ENCODE results near the gene ATE1. TPM values are rescaled to one million over a fixed set of nuclear protein-coding genes. Genes with fewer than 3 reads are reported as not detected.
A peak's percentile ranks its signal among the peaks of the same experiment; 100 is the strongest.

The ATE1 gene
- total RNA-seq, 1 experiment from 2014 or later: 23.8 TPM

GRCh38 chr10:121740069-121740468 lies 187.8 kb downstream of the ATE1 start:
- no peak for TF ChIP-seq ZBTB21 (CRISPR knock-in tag; IDR thresholded peaks at IDR 0.05; ENCODE audit: borderline replicate concordance)
- TF ChIP-seq PRRX2 (CRISPR knock-in tag; IDR thresholded peaks at IDR 0.05): no peak
- TF ChIP-seq RORB (CRISPR knock-in tag; IDR thresholded peaks at IDR 0.05): no peak
- TF ChIP-seq MAX (CRISPR knock-in tag; IDR thresholded peaks at IDR 0.05): no peak
- TF ChIP-seq EMX1 (CRISPR knock-in tag; IDR thresholded peaks at IDR 0.05): no peak
- TF ChIP-seq USF2 (CRISPR knock-in tag; IDR thresholded peaks at IDR 0.05): no peak
- no peak for TF ChIP-seq ZNF138 (CRISPR knock-in tag; conservative IDR thresholded peaks at IDR 0.05)
- POLR2A ChIA-PET: no interaction called here
- Mint-ChIP-seq H3K9me3 (no peaks in the 10 kb centered on the region), H3K36me3 (peaks cover 9% of the 10 kb centered on the region), H3K4me1 (peaks cover 5% of the 10 kb centered on the region; the same call in 1 of the 2 replicates), H3K27ac (no peak overlapping the region), H3K4me3 (no peak overlapping the region), H3K27me3 (ENCODE audit: low read depth) (no peaks in the 10 kb centered on the region)
- DNase-seq (ENCODE audit: low spot score) (no peak), ATAC-seq (no peak)
- CTCF ChIA-PET: interaction anchor here (1.0 kb wide), 1 partner anchor 77 kb away, joined by 3 read pairs; no protein-coding TSS in a partner anchor

GRCh38 chr10:121739114-121739513 lies 188.7 kb downstream of the ATE1 start:
- no peak for ATAC-seq
- ChIA-PET CTCF (interaction anchor here (1.3 kb wide), 1 partner anchor 76 kb away, joined by 3 read pairs; no protein-coding TSS in a partner anchor), POLR2A (no interaction called here)
- Mint-ChIP-seq H3K27me3 (ENCODE audit: low read depth) (no peaks in the 10 kb centered on the region), H3K36me3 (peaks cover 9% of the 10 kb centered on the region; the same call in 1 of the 2 replicates), H3K4me1 (peaks cover 11% of the 10 kb centered on the region), H3K4me3 (no peak overlapping the region), H3K9me3 (no peaks in the 10 kb centered on the region), H3K27ac (no peak overlapping the region)
- DNase-seq (ENCODE audit: low spot score): no peak
- TF ChIP-seq ZNF121 (CRISPR knock-in tag; IDR thresholded peaks at IDR 0.05) (peak; percentile 73), ZNF416 (CRISPR knock-in tag; IDR thresholded peaks at IDR 0.05) (no peak)

GRCh38 chr10:121736315-121737130 lies 191.3 kb downstream of the ATE1 start:
- ATAC-seq (no peak), DNase-seq (ENCODE audit: low spot score) (no peak)
- Mint-ChIP-seq H3K4me1 (peaks cover 34% of the 10 kb centered on the region), H3K4me3 (no peak overlapping the region), H3K9me3 (no peaks in the 10 kb centered on the region), H3K36me3 (peaks cover 4% of the 10 kb centered on the region; the same call in 1 of the 2 replicates), H3K27ac (no peak overlapping the region), H3K27me3 (ENCODE audit: low read depth) (peaks cover 5% of the 10 kb centered on the region)
- TF ChIP-seq GABPB1 (CRISPR knock-in tag; IDR thresholded peaks at IDR 0.05) (no peak), E2F4 (CRISPR knock-in tag; IDR thresholded peaks at IDR 0.05; ENCODE audit: borderline replicate concordance, low read depth) (no peak), MXD4 (CRISPR knock-in tag; IDR thresholded peaks at IDR 0.05; ENCODE audit: borderline replicate concordance) (no peak), ZNF532 (CRISPR knock-in tag; IDR thresholded peaks at IDR 0.05; ENCODE audit: borderline replicate concordance) (no peak), MLX (CRISPR knock-in tag; IDR thresholded peaks at IDR 0.05) (no peak), TCF7 (CRISPR knock-in tag; IDR thresholded peaks at IDR 0.05; ENCODE audit: low read depth) (no peak), AFF4 (CRISPR knock-in tag; IDR thresholded peaks at IDR 0.05; ENCODE audit: borderline replicate concordance) (no peak), ZNF263 (CRISPR knock-in tag; IDR thresholded peaks at IDR 0.05; ENCODE audit: low read depth) (no peak)
- ChIA-PET CTCF (interaction anchor here (1.0 kb wide), 2 partner anchors 18 to 128 kb away, joined by 3 read pairs; no protein-coding TSS in a partner anchor), POLR2A (no interaction called here)

Data from WTC11 (cell line).